H1 (cell line): Measurements from ENCODE around the gene CHD3. TPM values are rescaled to one million over a fixed set of nuclear protein-coding genes. Genes with fewer than 3 reads are reported as not detected.

Experiments used
- BRCA1 ChIP-seq: IDR thresholded peaks from 2 replicates; pipeline ENCODE4 v1.6.1; 2012; ENCODE audit warnings: low read depth, low read length, improper control_type of control experiment
- polyA plus RNA-seq, 7 experiments: library from polyadenylated mRNA; depleted of rRNA in 3 of 7; stranded (reverse) in 5 of 7; unstranded in 2 of 7; fragments of >200 nt in 5 of 7; fragments of 200-250 nt in 2 of 7; gene quantifications; 1 replicate in 5 of 7; 2 replicates in 1 of 7; 4 replicates in 1 of 7; pipeline versions ENCODE4 v1.2.1 to v1.2.3, GENCODE V29; 2011 to 2013; ENCODE audit warnings: missing spikeins in 2 of 7, mixed read lengths in 2 of 7
- total RNA-seq: library from RNA; stranded (reverse); fragmentation: NEBNext Ultra II Directional; extraction: Animal tissue kit (Norgen Biotek cat#: 25700); gene quantifications from 2 replicates; pipeline ENCODE4 v1.2.1, GENCODE V29; 2021
- TF ChIP-seq, protein P1 (sequence below), 3 experiments: IDR thresholded peaks; 1 replicate in 2 of 3; 2 replicates in 1 of 3; pipeline versions ENCODE4 v1.5.1 to v1.6.1; 2011; ENCODE audit warnings: low read length in 3 of 3, mild to moderate bottlenecking in 3 of 3, inconsistent platforms in 2 of 3, low read depth in 1 of 3, moderate library complexity in 1 of 3; ENCODE audit not compliant: insufficient read depth in 1 of 3; ENCODE audit errors: control extremely low read depth in 1 of 3
- TF ChIP-seq, protein P2 (sequence below): IDR thresholded peaks from 2 replicates; pipeline ENCODE4 v1.6.1; 2012; ENCODE audit warnings: inconsistent platforms

CHD3 gene
- total and polyA plus RNA-seq, 2 of the 8 experiments (the other 6 are each of a cell fraction or from before 2014, with no cell fraction given): 12.3 to 12.9 TPM

DNA sequence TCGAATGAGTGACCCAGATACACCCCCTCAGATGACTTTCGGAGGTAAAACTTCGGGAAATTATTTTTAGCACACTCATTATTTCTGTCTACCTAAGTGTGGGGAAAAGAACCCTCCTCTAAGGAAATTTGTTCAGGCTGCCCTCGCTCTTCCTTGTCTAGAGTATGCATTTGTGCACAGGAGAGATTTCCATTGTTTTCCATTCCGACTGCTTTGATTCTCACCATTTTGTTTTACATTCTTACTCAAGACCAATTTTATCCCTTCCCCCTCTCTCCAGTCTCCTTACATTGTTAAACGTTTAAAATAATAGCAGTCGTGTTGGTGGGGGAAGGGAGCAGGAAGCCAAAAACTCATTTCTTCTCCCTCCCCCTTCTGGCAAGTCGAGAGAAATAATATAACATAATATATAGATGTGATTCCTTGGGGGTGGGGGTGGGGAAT, 1.5 kb upstream of the CHD3 start (continued):
- TF ChIP-seq, protein P1, sequence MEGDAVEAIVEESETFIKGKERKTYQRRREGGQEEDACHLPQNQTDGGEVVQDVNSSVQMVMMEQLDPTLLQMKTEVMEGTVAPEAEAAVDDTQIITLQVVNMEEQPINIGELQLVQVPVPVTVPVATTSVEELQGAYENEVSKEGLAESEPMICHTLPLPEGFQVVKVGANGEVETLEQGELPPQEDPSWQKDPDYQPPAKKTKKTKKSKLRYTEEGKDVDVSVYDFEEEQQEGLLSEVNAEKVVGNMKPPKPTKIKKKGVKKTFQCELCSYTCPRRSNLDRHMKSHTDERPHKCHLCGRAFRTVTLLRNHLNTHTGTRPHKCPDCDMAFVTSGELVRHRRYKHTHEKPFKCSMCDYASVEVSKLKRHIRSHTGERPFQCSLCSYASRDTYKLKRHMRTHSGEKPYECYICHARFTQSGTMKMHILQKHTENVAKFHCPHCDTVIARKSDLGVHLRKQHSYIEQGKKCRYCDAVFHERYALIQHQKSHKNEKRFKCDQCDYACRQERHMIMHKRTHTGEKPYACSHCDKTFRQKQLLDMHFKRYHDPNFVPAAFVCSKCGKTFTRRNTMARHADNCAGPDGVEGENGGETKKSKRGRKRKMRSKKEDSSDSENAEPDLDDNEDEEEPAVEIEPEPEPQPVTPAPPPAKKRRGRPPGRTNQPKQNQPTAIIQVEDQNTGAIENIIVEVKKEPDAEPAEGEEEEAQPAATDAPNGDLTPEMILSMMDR (IDR thresholded peaks at IDR 0.05; ENCODE audit: control extremely low read depth in 1 of 3, insufficient read depth in 1 of 3, low read depth in 1 of 3, low read length in 3 of 3): no peak
- TF ChIP-seq BRCA1: no peak
- TF ChIP-seq, protein P2, sequence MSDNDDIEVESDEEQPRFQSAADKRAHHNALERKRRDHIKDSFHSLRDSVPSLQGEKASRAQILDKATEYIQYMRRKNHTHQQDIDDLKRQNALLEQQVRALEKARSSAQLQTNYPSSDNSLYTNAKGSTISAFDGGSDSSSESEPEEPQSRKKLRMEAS: no peak
